ACC112 (cell line): Measurements from ENCODE around the gene CFAP68.
A peak's percentile ranks its signal among the peaks of the same experiment; 100 is the strongest.
"Not testable (repeated sequence)": the region's sequence is repeated elsewhere in the genome, so short reads cannot be mapped to it uniquely, and the experiment has no call there.

Source experiments
- H2AFZ ChIP-seq: fragments of 200-600 bp; sonication (generic); one replicate; pipeline ENCODE4 v1.6.0; 2017; ENCODE audit warnings: antibody characterized with exemption, low read length; ENCODE audit not compliant: unreplicated experiment
- H3K27ac ChIP-seq: fragments of 200-600 bp; sonication (generic); 2 replicates; pipeline ENCODE4 v1.5.1; 2014; ENCODE audit warnings: low read depth, mild to moderate bottlenecking, antibody characterized with exemption, low read length, moderate library complexity
- H3K27me3 ChIP-seq: fragments of 200-600 bp; sonication (generic); 2 replicates; pipeline ENCODE4 v1.6.1; 2014; ENCODE audit warnings: mild to moderate bottlenecking, antibody characterized with exemption, low read length, moderate library complexity, mixed read lengths; ENCODE audit not compliant: insufficient read depth
- H3K36me3 ChIP-seq: fragments of 200-600 bp; sonication (generic); 2 replicates; pipeline ENCODE4 v1.6.1; 2016; ENCODE audit warnings: mild to moderate bottlenecking, antibody characterized with exemption, low read length, moderate library complexity, mixed read lengths; ENCODE audit not compliant: insufficient read depth
- H3K4me1 ChIP-seq: fragments of 200-600 bp; sonication (generic); one replicate; pipeline ENCODE4 v1.6.1; 2016; ENCODE audit warnings: low read length, mixed read lengths; ENCODE audit not compliant: insufficient read depth, unreplicated experiment, control insufficient read depth
- H3K4me3 ChIP-seq: fragments of 200-600 bp; sonication (generic); 2 replicates; pipeline ENCODE4 v1.5.1; 2014; ENCODE audit warnings: mild to moderate bottlenecking, low read depth, low read length
- H3K79me2 ChIP-seq: fragments of 200-600 bp; sonication (generic); one replicate; pipeline ENCODE4 v1.6.0; 2016; ENCODE audit warnings: low read length; ENCODE audit not compliant: control insufficient read depth, unreplicated experiment, insufficient read depth

CFAP68 gene

DNA sequence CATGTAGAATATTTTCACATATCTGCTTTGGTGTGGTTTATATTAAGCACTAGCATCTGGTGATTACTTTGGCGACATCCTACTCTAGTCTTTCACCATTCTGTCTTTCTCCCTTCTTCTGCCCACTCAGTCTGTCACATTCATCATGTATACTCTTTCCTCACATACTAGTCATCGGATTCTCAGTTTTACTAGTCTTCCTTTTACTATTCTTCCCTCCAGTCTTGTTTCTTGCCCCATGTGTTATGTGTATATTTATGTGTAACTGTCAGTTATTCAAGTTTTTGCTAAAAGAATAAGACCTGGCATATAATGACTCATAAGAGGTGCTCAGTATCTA lies 53.2 kb downstream of the CFAP68 start:
- peaks cover 30% of the 10 kb centered on the region for H3K4me1 ChIP-seq
- no peak overlapping the region for H3K4me3 ChIP-seq
- no peaks in the 10 kb centered on the region for H3K36me3 ChIP-seq
- no peak overlapping the region for H2AFZ ChIP-seq
- H3K27ac ChIP-seq, result 0 out of 2 replicates have a peak overlapping the region, but pooled peaks have one; percentile 6
- peaks cover 9% of the 10 kb centered on the region for H3K79me2 ChIP-seq
- H3K27me3 ChIP-seq, result no peaks in the 10 kb centered on the region

DNA sequence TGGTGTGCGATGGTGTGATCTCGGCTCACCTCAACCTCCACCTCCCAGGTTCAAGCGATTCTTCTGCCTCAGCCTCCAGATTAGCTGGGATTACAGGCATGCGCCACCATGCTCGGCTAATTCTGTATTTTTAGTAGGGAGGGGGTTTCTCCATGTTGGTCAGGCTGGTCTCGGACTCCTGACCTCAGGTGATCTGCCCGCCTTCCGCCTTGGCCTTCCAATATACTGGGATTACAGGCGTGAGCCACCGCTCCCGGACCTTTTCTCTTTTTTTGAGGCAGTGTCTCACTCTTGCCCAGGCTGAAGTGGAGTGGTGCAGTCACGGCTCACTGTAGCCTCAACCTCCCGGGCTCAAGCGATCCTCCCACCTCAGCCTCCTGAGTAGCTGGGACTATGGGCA lies 53.8 kb downstream of the CFAP68 start:
- H3K36me3 ChIP-seq, H2AFZ ChIP-seq, H3K27ac ChIP-seq, H3K27me3 ChIP-seq, H3K4me3 ChIP-seq: not testable (repeated sequence)
- Histone ChIP-seq H3K79me2 (peaks cover 15% of the 10 kb centered on the region), H3K4me1 (peaks cover 36% of the 10 kb centered on the region)

DNA sequence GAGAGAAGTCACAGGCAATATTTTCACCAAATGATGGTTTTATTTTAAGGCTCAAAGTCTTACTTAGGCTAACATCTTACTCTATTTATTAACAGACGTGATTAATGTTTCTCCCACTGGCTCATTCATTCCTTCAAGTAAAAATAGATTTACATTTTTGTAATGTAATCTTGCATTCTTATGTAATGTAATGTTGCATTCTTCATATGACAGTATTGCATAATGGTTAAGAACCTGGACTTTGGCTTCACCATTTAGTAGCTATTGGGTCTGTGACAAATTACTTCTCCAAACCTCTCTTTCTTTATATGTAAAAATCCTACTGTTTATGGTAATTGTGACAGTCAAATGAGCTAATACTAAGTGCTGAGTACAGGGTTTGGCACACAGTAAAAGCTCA lies 54.5 kb downstream of the CFAP68 start:
- Histone ChIP-seq H3K27ac (no peak overlapping the region), H2AFZ (no peak overlapping the region), H3K4me3 (no peak overlapping the region), H3K27me3 (no peaks in the 10 kb centered on the region), H3K36me3 (no peaks in the 10 kb centered on the region), H3K4me1 (peaks cover 42% of the 10 kb centered on the region), H3K79me2 (peaks cover 15% of the 10 kb centered on the region)

DNA sequence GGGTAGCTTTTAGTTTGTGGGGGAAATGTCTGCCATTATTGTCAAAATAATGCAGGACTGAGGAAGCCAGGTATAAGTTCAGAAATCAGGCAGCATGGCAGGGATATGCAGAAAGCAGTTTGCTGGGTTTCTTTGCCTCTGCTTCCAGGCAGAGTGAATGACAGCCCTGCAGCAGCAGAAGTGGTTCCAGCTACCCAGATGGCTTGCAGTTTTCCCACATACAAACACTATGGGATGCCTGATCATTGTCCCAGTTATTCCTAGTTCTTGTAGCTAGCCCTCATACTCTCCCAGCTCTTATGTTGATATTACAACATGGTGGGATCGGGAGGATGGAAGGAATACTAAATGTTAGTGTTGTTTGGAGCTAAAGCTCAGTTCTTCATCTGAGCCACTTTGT lies 55.0 kb downstream of the CFAP68 start:
- peaks cover 15% of the 10 kb centered on the region for H3K79me2 ChIP-seq
- no peak overlapping the region for H2AFZ ChIP-seq
- no peak overlapping the region for H3K4me3 ChIP-seq
- H3K27ac ChIP-seq, result peak overlapping the region; percentile 38; the same call in 1 of the 2 replicates
- no peaks in the 10 kb centered on the region for H3K36me3 ChIP-seq
- H3K4me1 ChIP-seq, result peaks cover 46% of the 10 kb centered on the region
- H3K27me3 ChIP-seq, result no peaks in the 10 kb centered on the region
